A172 (cell line): ENCODE measurements around the gene BTBD16. TPM values are rescaled to one million over a fixed set of nuclear protein-coding genes. Genes with fewer than 3 reads are reported as not detected.

Source experiments
- DNase-seq: peaks from one replicate; pipeline ENCODE4 v3.0.0-alpha.2; 2015; ENCODE audit warnings: low spot score
- total RNA-seq: library from RNA; depleted of rRNA; stranded (reverse); fragments of >200 nt; shearing (Covaris generic); gene quantifications from 2 replicates; pipeline ENCODE4 v1.2.3, GENCODE V29; 2014; rRNA removed

Gene BTBD16
- total RNA-seq, result not detected in 2 replicates

DNA sequence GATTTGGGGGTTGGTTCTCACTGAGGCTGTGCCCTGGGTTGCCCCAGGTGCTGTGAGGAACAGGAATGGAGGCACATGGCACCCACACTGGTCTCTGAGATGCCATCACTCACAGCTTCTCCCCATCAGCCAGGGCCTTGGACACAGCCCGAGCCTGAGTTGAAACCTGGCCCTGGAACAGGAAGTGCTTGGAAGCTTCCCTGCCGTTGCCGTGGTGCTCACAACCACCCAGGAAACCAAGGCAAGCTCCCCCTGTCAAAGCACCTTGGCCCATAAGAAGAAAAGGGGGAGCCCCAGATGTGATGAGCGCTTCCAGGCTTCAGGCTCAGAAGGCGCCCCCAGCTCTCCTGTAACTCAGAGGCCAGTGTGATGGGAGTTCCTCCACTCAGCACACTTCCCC is at the start of gene BTBD16:
BTBD16 (plus strand) TSS at position 221 of the 400 bp plus-strand sequence. CDS start 3,786 bp downstream, outside the sequence.
- DNase-seq, result no peak

DNA sequence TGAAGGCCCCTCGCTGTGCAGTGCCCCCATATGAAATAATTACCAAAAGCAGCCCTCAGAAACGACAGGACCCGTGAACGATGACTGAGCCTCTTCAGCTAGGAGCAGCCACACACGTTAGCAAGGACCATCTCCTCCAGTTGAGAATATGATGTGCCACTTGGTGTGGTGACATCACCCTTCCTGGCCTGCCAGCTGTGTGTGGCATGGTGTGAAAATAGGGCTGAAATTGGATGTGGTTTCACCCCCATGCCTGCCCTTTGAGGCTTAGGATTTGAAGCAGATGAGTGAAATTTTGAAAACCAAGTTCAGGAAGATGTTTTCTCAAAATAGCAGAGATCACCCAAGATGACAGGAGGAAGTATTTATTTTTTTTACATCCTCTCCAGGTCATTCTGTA is 49.1 kb upstream of the BTBD16 start:
- no peak for DNase-seq

DNA sequence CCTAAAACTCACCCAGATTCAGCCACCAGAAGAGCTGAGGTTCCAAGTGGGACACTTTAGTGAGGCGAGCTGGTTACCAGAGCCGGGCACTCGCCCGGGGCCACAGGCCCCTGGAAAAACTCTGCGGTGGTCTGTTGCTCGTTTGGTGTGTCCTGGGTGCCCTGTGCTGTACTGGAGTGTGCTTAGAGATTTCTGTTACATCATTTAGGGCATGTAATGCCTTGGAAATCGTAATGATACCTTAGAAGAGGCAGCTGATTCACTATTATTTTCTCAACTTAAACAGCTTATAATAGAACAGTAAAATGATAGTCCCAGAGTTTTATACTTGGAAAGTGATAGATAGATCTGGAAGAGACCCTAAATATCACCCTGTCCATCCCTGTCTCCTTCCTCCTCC is 48.5 kb upstream of the BTBD16 start:
- DNase-seq, result no peak

DNA sequence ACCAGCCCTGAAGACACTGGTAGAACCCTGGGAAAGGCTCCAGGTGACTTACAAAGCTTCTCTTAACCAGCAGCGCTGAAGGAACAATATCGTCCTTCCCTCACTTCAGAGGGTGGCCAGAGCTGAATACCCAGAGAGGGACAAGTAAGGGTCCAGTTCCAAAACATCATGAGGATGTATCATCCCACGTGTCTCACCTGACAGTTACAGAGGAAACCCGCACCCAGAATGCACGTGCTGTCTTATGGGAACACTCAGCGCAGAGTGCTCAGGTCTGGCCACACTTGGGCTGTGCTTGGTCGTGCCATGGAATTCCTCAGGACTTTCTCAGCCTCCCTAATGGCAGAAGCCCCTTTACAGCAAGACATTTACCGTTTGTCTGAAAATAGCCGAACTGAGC is 46.9 kb upstream of the BTBD16 start:
- DNase-seq, result no peak

DNA sequence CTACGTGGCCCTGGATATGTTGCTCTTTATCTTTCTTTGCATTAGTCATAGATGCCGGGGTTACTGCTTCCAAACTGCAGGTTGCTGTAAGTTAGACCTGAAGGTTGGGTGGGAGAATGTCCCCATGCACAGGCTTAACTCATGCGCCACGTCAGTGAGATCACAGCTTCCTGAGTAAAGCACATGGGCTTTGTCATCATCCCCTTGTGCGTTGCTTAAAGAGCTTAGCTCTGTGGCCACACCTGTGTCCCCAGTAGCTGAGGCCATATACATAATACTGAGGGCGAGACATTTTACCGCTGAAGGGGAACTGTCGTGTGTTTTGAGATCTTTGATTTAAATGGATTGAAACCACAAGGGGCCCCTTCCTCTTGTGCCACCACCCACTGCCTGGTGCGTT is 45.8 kb upstream of the BTBD16 start:
- DNase-seq, result no peak

DNA sequence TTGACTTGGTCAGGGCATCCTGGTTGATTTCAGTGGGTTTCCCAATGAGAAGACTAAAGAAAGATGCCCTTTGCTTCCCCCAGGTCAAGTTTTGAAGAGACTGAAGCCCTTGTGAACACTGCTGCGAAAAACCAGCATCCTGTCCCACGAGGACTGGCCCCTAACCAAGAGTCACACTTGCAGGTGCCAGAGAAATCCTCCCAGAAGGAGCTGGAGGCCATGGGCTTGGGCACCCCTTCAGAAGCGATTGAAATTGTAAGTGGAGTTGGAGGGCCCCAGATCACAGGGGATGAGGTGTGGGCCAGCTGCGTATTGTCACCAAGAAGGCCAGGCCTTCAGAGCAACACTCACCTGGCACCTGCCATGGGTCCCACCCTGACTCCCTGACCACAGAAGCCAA is 43.3 kb upstream of the BTBD16 start:
- DNase-seq, result no peak

DNA sequence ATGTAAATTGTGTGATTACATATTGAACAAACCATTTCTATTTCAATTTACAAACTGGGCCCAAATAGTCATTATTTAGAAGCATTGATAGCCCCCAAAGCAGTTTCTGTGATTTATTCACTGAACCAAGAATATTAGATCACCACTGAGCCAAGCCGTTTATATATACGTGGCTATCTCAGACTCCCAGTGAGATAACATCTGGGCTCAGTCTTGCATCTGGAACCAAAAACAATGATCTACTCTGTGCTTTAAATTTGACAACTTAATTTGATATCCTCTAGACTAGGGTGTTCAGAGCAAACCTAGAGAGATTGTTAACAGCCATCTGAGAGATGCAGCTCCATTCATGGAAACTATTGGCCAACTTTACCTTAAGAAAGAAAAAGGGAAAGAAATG is 41.4 kb upstream of the BTBD16 start:
- no peak for DNase-seq

DNA sequence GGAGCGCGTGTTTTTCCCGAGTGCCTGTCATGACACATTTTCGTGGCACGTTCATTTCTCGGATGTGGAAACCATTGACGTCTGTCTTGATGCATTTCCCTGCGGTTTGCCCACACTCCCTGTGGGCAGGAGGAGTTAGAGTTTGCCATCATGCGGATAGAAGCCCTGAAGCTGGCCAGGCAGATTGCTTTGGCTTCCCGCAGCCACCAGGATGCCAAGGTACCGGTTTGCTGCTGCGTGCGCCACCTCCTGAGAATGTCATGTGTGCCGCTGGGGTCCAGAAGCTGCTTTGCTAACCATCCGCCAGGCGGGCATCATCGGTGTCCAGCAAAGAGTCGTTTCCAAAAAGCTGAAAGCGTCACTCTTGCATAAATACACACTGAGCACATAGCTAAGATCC is 40.9 kb upstream of the BTBD16 start:
- DNase-seq, result no peak

DNA sequence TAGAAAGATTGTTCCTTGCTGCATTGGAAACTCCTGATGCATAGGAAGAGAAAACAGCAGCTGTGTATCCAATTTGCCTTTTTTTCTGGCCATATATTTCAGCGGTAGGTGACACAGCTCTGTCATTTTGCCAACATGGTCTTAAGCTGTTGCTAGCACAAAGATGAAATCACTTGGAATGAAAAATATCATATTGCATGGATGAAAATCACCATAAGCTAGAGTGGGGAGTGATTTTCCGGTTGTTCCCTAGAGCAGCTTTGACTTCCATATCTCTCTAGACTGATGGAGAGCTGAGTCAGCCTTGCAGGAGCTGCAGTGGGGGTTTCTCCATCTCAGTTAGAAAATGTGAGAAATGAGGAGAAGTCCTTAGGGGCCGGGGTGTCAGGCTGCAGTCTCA is 38.3 kb upstream of the BTBD16 start:
- no peak for DNase-seq

DNA sequence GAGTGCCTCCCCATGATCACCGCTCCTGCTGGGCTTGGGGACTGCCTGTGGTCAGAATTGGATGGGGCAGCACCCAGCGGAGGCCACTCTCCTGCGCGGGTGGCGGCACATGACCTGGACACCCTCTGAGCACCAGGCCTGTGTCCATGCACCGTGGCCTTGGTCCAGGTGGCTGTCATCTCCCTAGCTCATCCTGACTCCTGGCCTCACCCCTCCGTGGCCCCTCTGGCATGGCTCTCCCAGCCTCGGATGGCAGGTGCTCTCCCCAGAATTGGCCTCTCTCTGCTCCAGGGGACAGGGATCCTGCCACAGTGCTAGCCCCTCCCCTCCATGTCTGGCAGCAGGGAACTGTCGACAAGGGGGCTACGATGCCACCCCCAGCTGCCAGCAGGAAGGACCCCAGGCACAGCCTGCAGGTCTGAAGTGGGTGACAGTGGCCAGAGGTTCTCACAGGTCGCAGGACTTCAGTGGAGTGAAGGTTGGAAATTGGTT is 37.2 kb upstream of the BTBD16 start:
- DNase-seq, result no peak

DNA sequence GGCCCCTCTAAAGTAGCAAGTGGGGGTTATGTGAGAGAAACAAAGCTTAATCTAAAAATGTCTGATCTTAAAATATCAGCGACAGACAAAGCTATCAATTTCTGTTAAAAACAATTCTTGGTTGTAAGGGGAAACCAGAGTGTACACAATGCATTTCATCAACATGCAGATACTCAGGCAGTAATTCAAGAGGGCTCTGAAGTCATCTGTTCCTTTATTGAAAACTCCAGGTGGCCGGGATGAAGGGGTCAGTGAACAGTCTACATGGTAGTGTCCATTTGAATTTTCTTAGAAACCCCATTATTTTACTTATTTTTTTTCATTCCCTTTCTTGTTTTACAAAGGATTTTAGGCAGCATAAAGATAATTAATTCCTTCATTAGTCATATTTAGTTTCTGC is 36.7 kb upstream of the BTBD16 start:
- no peak for DNase-seq

DNA sequence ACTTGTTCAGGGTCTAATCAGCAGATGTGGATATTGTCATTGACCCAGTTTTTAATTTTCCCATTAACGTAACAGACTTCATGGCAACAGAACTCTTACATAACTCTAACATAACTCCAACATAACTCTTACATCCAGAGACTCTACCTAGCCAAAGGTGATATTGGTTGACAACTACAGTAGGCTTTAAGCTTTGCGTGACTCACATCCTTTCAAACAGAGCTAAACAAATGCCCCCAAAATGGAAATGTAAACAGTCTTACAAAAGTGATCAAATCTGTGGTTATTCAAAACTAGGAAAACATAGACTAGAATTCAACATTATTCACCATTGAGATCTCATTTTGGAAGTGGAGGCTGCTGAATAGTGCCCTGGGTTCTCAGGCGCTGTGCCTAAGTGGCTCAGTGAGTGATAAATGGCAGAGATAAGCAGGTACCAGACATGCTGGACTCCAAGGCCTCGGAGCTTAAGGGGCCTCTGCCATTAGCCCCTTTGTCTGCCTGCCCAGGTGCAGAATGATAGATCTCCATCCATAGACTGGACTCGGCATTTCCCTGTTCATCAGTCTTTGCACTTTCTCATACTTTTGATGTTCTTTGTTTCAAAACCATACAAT is 34.3 kb upstream of the BTBD16 start:
- DNase-seq, result no peak

DNA sequence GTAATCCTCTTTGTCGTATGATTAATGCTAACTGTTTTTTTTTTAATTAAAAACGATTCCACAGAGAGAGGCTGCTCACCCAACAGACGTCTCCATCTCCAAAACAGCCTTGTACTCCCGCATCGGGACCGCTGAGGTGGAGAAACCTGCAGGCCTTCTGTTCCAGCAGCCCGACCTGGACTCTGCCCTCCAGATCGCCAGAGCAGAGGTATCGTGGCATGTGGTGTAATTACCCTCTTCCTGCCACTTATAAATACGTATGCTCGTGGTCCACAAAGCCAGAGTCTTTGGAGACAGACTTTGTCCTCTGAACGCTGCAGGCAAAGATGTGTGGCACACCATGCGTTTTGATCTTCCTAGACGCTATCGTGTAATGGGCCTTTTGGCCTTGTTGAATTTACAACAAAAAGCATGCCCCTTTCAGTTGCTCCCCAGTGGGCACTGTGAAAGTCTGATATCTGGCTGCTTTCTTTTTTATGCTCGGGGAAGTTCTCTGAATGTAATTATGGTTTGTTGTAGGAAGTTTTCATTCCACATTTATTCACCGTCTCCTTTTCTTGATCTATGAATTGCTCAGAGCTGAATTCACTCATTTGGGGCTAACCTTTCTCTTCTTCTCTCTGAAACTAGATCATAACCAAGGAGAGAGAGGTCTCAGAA is 33.6 kb upstream of the BTBD16 start:
- DNase-seq, result no peak

DNA sequence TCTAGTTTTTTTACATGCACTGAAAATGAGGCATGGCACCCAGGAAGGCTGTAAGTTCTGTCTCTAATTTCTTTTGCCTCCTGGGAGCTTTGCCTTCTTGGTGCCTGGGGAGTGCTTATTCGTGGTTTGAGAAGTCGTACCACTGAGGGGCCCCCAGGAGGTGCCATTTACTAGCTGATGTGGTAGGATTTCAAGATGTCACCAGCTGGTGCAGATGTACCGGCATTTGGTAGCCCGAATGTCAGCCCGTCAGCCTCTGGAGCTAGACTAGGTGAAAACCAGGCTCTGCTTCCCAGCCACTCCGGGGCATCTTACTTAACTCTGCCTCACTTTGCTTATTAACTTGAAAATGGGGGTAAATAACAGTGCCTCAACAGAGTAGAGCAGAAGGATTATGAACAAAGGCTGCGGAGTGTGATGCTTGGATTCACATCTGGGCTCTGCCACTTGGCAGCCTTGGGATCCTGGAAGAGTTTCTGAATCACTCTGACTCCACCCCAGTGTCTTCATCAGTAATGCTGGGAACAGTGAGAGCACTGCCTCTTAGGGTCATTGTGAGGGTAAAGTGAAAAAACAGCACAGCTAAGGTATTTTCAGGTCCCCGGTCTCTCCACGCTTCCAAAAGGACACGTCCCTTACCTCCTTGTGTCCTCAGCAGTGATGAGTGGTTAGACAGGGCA is 31.4 kb upstream of the BTBD16 start:
- no peak for DNase-seq

DNA sequence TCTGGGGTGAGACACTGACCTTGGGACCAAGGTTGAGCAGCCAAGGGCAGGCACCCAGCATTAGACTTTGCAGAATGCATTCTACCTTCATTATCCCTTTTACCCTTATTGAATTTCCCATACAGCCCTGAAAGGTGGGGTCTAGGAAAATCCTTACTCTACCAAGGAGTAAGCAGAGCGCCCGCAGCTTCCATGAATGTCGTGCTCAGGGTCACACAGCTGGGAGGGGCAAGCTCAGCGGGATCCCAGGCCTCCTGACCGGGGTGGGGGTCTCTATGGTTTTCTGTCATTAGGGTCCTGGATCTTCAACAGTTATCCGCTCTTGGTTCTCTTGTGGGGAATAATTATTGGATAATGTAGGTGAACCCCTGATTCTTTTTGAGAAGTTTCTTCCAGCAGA is 30.7 kb upstream of the BTBD16 start:
- no peak for DNase-seq

DNA sequence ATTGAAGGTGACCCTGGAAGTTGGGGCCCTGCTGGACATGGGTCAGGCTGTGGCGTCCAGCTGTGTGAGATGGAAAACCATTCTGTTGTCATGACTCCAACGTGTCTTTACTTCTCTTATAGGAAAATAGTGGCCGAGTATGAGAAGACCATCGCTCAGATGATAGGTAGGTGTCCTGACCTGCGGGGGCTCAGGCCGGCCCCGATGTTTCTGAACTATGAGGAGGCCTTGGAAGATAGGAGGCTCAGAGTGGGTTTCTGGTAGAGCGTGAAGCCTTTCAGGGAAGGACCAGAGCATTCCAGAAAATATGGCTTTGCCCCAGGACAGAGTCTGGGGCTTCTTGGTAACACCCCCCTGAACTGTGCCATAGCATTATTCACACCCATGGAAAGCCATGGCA is 29.3 kb upstream of the BTBD16 start:
- no peak for DNase-seq

DNA sequence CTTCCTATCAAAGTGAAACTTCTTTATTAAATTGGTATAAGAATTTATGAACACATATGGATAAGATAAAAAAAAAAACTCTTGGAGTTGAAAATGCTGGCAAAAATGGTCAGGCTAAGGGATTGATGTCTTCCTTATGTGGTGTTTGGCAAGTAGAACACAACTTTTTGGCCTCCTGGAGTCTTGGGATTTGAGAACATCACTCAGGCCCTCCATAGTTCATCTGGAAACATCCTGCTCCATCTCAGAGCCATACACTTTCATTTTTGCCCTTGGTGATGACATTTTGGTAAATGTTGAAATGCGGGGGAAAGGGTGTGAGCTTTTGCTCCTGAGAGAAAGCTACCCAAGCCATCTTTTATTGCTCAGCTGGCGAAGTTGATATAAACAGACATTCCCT is 27.5 kb upstream of the BTBD16 start:
- DNase-seq, result no peak

DNA sequence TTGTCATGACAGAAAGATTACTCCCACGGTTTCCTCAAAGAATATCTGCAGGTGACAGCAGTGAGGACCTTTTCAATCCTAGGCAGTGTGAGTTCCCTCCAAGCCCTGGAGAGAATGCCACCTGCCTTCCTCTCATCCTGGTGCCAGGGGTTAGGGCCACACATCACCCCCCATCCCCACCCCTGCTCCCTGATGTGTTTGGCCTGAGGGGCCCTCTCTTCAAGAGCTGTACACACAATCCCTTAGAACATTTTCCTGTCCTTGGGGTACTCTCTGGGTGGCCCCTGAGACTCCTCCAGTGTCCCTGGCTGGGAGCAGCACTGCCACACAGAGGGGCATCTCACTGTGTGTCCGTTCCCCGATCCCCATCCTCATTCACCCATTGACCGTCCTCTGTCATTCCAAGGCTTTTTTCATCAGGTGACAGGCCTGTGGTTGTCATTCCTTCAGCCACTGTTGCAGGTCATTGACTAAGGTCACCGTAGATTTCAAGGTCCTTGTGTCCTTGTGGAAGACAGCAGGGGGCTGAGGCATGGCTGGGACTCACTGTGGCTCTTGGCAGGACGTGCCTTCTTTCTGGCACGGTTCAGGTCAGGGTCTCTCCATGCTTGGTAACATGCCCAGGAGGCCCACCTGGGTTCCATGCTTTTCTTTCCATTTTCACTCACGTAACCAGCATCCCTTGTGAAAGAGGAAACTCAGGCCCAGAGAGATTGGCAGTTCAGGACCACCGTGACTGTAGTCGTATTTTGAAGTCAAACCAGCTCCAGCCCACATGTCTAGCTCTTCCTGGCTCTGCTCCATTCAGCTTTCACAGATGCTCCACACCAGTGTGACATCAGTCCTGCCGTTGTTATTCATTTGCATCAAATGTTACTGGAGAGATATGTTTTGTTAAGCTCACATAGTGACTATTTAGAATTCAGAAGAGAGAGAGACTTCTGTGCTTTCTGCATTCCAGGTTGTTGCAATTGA is 26.8 kb upstream of the BTBD16 start:
- DNase-seq, result no peak

DNA sequence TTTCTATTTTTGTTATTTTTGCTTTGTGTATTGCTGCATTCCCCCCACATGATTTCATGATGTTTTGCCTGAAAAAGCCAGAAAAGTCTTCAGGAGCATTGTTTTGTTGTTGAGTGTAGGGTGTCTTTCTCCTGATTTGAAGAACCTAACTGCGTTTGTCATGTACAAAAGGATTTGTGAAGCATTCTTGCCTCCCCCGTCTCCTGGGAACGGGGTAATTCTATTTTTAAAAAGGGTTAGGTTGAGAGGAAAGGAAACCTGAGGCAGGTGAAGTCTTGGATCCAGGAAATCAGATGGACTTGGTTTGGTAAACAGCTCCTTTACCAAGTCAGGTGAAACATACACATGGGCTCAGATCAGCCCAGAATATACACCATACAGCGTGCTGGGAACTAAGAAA is 26.0 kb upstream of the BTBD16 start:
- no peak for DNase-seq

DNA sequence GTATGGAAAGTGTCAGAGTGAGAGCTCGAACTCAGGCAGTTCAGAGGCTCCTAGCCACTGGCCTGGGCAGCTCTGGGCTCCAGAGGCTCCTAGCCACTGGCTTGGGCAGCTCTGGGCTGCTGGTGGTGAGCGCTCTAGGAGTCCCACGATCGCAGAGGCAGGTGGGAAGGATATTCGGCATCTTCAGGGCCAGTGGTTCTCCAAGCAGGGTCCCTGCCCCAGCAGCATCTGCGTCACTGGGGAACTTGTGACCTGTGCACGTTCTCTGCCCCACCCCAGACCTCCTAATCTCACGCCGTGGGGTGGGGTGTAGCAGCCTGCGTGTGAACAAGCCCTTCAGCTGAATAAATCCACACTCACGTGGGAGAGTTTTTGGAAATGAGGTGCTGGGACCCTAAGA is 25.2 kb upstream of the BTBD16 start:
- no peak for DNase-seq

DNA sequence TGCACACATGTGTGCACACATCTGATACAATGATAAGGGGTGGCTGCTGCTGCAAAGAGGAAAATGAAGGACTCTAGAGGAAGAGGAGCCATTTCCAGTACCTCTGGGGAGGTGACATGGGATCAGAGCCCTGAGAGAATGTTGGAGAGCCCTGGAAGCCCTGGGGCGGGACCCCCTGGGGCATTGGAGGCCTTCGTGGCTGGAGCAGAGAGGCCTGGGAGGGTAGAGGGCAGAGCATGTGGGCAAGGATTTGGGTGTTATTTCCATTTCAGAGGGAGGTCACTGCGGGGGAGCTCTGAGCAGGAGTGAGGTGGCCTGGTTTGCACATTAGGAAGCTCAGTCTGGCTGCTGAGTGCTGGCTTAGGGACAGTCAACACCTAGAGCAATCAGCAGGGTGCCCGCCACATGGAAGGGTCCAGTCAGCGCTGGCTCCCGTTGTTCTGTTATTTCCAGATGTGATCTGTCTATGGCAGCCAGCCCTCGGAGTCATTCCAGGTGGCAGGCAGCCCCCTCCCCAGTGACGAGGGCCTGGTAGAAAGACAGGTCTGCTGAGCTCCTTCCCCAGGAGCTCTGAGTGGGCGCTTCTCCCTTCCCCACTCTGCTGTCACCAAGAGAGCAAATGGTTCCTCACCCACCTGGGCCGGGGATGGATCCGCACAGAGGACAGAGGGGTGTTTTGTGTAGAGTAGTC is 24.1 kb upstream of the BTBD16 start:
- no peak for DNase-seq
